ENCODE data around the gene MED12.

- TF ChIP-seq CTCF (IDR thresholded peaks at IDR 0.05) = no peak
- TF ChIP-seq POLR2A (IDR thresholded peaks at IDR 0.05) = no peak
Measured at GRCh38 chrX:71085900-71086299, 32.5 kb upstream of the MED12 start.
